Measurements from ENCODE around the gene CA12.

CA12 gene

GRCh38 chr15:63412551-63412950 lies 30.9 kb upstream of the CA12 start:
- WGBS (ENCODE audit: extremely low coverage, insufficient coverage, low lambda C conversion rate) = no CpG with 5 or more reads among the region's 7 CpGs
- Histone ChIP-seq H3K27me3 (ENCODE audit: insufficient read depth, low read length, poor library complexity) (no peaks in the 10 kb centered on the region), H3K79me1 (ENCODE audit: low read length) (no peaks in the 10 kb centered on the region), H3K27ac (ENCODE audit: low read depth, low read length) (no peak overlapping the region), H3K4me2 (ENCODE audit: low read length) (no peak overlapping the region), H3K9ac (ENCODE audit: low read length) (no peak overlapping the region), H3K4me3 (ENCODE audit: low read length) (no peak overlapping the region), H3K23ac (ENCODE audit: low read length) (no peak overlapping the region), H3K4me1 (ENCODE audit: control insufficient read depth, low read depth, low read length) (no peaks in the 10 kb centered on the region), H2AK5ac (ENCODE audit: low read length) (no peak overlapping the region), H4K8ac (ENCODE audit: low read depth, low read length) (no peak overlapping the region), H2BK5ac (ENCODE audit: low read length) (no peak overlapping the region), H2BK15ac (replicated peaks; ENCODE audit: low read depth) (no peak overlapping the region), H3K18ac (ENCODE audit: low read length) (no peak overlapping the region), H3K79me2 (ENCODE audit: control insufficient read depth, insufficient read depth, low read length) (no peaks in the 10 kb centered on the region), H3K36me3 (ENCODE audit: control insufficient read depth, insufficient read depth, low read length) (no peaks in the 10 kb centered on the region), H3K56ac (ENCODE audit: low read length) (no peak overlapping the region), H3K4ac (ENCODE audit: low read depth, low read length) (no peak overlapping the region), H4K5ac (ENCODE audit: low read length) (no peak overlapping the region), H2BK120ac (ENCODE audit: low read depth, low read length) (no peak overlapping the region)
- no peak for DNase-seq

DNA sequence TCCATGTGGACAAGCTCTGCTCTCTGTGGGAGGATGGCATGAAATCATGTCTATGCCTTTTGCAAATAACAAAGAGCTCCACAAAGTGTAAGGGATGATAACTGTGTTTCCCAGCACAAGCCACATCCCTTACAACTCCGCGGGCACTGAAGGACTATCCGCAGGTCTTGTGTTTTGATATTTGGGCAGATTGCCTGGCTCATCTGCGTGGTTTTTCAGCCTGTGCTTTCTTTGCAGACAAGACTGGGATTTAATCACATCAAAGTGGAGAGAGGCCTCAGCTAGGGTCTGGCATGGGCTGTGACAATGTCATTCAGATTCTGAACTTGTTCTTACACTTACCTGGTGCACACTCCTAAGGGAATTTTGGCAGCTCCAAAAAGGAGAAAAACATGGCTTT lies 30.2 kb upstream of the CA12 start:
- Histone ChIP-seq H3K56ac (ENCODE audit: low read length) (no peak overlapping the region), H2BK15ac (replicated peaks; ENCODE audit: low read depth) (no peak overlapping the region), H3K4me3 (ENCODE audit: low read length) (no peak overlapping the region), H3K79me1 (ENCODE audit: low read length) (no peaks in the 10 kb centered on the region), H2AK5ac (ENCODE audit: low read length) (no peak overlapping the region), H3K4ac (ENCODE audit: low read depth, low read length) (no peak overlapping the region), H3K4me2 (ENCODE audit: low read length) (no peak overlapping the region), H4K5ac (ENCODE audit: low read length) (no peak overlapping the region), H2BK5ac (ENCODE audit: low read length) (no peak overlapping the region), H3K4me1 (ENCODE audit: control insufficient read depth, low read depth, low read length) (no peaks in the 10 kb centered on the region), H4K8ac (ENCODE audit: low read depth, low read length) (no peak overlapping the region), H3K79me2 (ENCODE audit: control insufficient read depth, insufficient read depth, low read length) (no peaks in the 10 kb centered on the region), H3K27ac (ENCODE audit: low read depth, low read length) (no peak overlapping the region), H3K9ac (ENCODE audit: low read length) (no peak overlapping the region), H3K18ac (ENCODE audit: low read length) (no peak overlapping the region), H3K36me3 (ENCODE audit: control insufficient read depth, insufficient read depth, low read length) (no peaks in the 10 kb centered on the region), H3K23ac (ENCODE audit: low read length) (no peak overlapping the region), H2BK120ac (ENCODE audit: low read depth, low read length) (no peak overlapping the region), H3K27me3 (ENCODE audit: insufficient read depth, low read length, poor library complexity) (no peaks in the 10 kb centered on the region)
- WGBS (ENCODE audit: extremely low coverage, insufficient coverage, low lambda C conversion rate) = no CpG with 5 or more reads among the region's 4 CpGs
- DNase-seq = no peak

DNA sequence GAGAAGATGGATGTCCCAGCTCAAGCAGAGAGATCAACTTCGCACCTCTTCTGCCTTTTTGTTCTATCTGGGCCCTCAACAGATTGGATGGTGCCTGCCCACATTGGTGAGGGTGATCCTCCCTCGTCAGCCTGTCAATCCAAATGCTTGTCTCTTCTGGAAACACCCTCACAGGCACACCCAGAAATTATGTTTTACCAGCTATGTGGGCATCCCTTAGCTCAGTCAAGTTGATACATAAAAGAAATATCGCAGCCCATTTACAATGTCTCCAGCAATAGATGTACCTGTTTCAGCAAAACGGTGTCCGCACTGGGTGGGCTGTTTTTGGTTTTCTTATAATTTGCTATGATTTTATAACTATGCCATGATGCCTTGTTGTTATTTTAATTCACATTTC lies 27.5 kb upstream of the CA12 start:
- Histone ChIP-seq H2BK120ac (ENCODE audit: low read depth, low read length) (no peak overlapping the region), H3K18ac (ENCODE audit: low read length) (no peak overlapping the region), H3K36me3 (ENCODE audit: control insufficient read depth, insufficient read depth, low read length) (no peaks in the 10 kb centered on the region), H3K4ac (ENCODE audit: low read depth, low read length) (no peak overlapping the region), H2BK5ac (ENCODE audit: low read length) (no peak overlapping the region), H3K9ac (ENCODE audit: low read length) (no peak overlapping the region), H3K4me3 (ENCODE audit: low read length) (no peak overlapping the region), H3K4me2 (ENCODE audit: low read length) (no peak overlapping the region), H3K79me2 (ENCODE audit: control insufficient read depth, insufficient read depth, low read length) (no peaks in the 10 kb centered on the region), H3K4me1 (ENCODE audit: control insufficient read depth, low read depth, low read length) (no peaks in the 10 kb centered on the region), H2BK15ac (replicated peaks; ENCODE audit: low read depth) (no peak overlapping the region), H4K5ac (ENCODE audit: low read length) (no peak overlapping the region), H3K27ac (ENCODE audit: low read depth, low read length) (no peak overlapping the region), H3K56ac (ENCODE audit: low read length) (no peak overlapping the region), H3K27me3 (ENCODE audit: insufficient read depth, low read length, poor library complexity) (no peaks in the 10 kb centered on the region), H3K79me1 (ENCODE audit: low read length) (no peaks in the 10 kb centered on the region), H4K8ac (ENCODE audit: low read depth, low read length) (no peak overlapping the region), H3K23ac (ENCODE audit: low read length) (no peak overlapping the region), H2AK5ac (ENCODE audit: low read length) (no peak overlapping the region)
- WGBS (ENCODE audit: extremely low coverage, insufficient coverage, low lambda C conversion rate) = no CpG with 5 or more reads among the region's 5 CpGs
- DNase-seq = no peak

- H3K79me2 ChIP-seq (ENCODE audit: control insufficient read depth, insufficient read depth, low read length) = no peaks in the 10 kb centered on the region
- no peak overlapping the region for H3K56ac ChIP-seq (ENCODE audit: low read length)
- H3K23ac ChIP-seq (ENCODE audit: low read length) = no peak overlapping the region
- H3K27me3 ChIP-seq (ENCODE audit: insufficient read depth, low read length, poor library complexity) = no peaks in the 10 kb centered on the region
- no peak overlapping the region for H3K27ac ChIP-seq (ENCODE audit: low read depth, low read length)
- no peak overlapping the region for H2BK15ac ChIP-seq (replicated peaks; ENCODE audit: low read depth)
- no peak overlapping the region for H2BK120ac ChIP-seq (ENCODE audit: low read depth, low read length)
- no peaks in the 10 kb centered on the region for H3K36me3 ChIP-seq (ENCODE audit: control insufficient read depth, insufficient read depth, low read length)
- no peak overlapping the region for H4K8ac ChIP-seq (ENCODE audit: low read depth, low read length)
- H2BK5ac ChIP-seq (ENCODE audit: low read length) = no peak overlapping the region
- no peak overlapping the region for H3K4me2 ChIP-seq (ENCODE audit: low read length)
- H2AK5ac ChIP-seq (ENCODE audit: low read length) = no peak overlapping the region
- no peak overlapping the region for H3K4ac ChIP-seq (ENCODE audit: low read depth, low read length)
- no CpG with 5 or more reads among the region's 2 CpGs for WGBS (ENCODE audit: extremely low coverage, insufficient coverage, low lambda C conversion rate)
- H3K4me1 ChIP-seq (ENCODE audit: control insufficient read depth, low read depth, low read length) = no peaks in the 10 kb centered on the region
- H3K4me3 ChIP-seq (ENCODE audit: low read length) = no peak overlapping the region
- H3K79me1 ChIP-seq (ENCODE audit: low read length) = no peaks in the 10 kb centered on the region
- no peak overlapping the region for H3K9ac ChIP-seq (ENCODE audit: low read length)
- H4K5ac ChIP-seq (ENCODE audit: low read length) = no peak overlapping the region
- no peak for DNase-seq
- H3K18ac ChIP-seq (ENCODE audit: low read length) = no peak overlapping the region
These were observed 26.9 kb upstream of the CA12 start for GRCh38 chr15:63408524-63408923.

- Histone ChIP-seq H2AK5ac (ENCODE audit: low read length) (no peak overlapping the region), H3K4ac (ENCODE audit: low read depth, low read length) (no peak overlapping the region), H2BK5ac (ENCODE audit: low read length) (no peak overlapping the region), H3K9ac (ENCODE audit: low read length) (no peak overlapping the region), H3K23ac (ENCODE audit: low read length) (no peak overlapping the region), H3K27me3 (ENCODE audit: insufficient read depth, low read length, poor library complexity) (no peaks in the 10 kb centered on the region), H4K8ac (ENCODE audit: low read depth, low read length) (no peak overlapping the region), H2BK120ac (ENCODE audit: low read depth, low read length) (no peak overlapping the region), H3K36me3 (ENCODE audit: control insufficient read depth, insufficient read depth, low read length) (no peaks in the 10 kb centered on the region), H3K79me1 (ENCODE audit: low read length) (no peaks in the 10 kb centered on the region), H3K27ac (ENCODE audit: low read depth, low read length) (no peak overlapping the region), H3K4me3 (ENCODE audit: low read length) (no peak overlapping the region), H2BK15ac (replicated peaks; ENCODE audit: low read depth) (no peak overlapping the region), H3K4me2 (ENCODE audit: low read length) (no peak overlapping the region), H3K79me2 (ENCODE audit: control insufficient read depth, insufficient read depth, low read length) (no peaks in the 10 kb centered on the region), H4K5ac (ENCODE audit: low read length) (no peak overlapping the region), H3K4me1 (ENCODE audit: control insufficient read depth, low read depth, low read length) (no peaks in the 10 kb centered on the region), H3K18ac (ENCODE audit: low read length) (no peak overlapping the region), H3K56ac (ENCODE audit: low read length) (no peak overlapping the region)
- WGBS (ENCODE audit: extremely low coverage, insufficient coverage, low lambda C conversion rate) = no CpG with 5 or more reads among the region's 5 CpGs
- peak; percentile 34 for DNase-seq
These were observed 26.0 kb upstream of the CA12 start for GRCh38 chr15:63407612-63408011.

- H4K8ac ChIP-seq (ENCODE audit: low read depth, low read length) = no peak overlapping the region
- no peaks in the 10 kb centered on the region for H3K79me1 ChIP-seq (ENCODE audit: low read length)
- no peaks in the 10 kb centered on the region for H3K79me2 ChIP-seq (ENCODE audit: control insufficient read depth, insufficient read depth, low read length)
- H4K5ac ChIP-seq (ENCODE audit: low read length) = no peak overlapping the region
- H3K4me2 ChIP-seq (ENCODE audit: low read length) = no peak overlapping the region
- no peak overlapping the region for H2AK5ac ChIP-seq (ENCODE audit: low read length)
- no peak overlapping the region for H3K4ac ChIP-seq (ENCODE audit: low read depth, low read length)
- DNase-seq = no peak
- H3K4me3 ChIP-seq (ENCODE audit: low read length) = no peak overlapping the region
- H3K4me1 ChIP-seq (ENCODE audit: control insufficient read depth, low read depth, low read length) = no peaks in the 10 kb centered on the region
- H2BK15ac ChIP-seq (replicated peaks; ENCODE audit: low read depth) = no peak overlapping the region
- no peak overlapping the region for H3K18ac ChIP-seq (ENCODE audit: low read length)
- H3K27me3 ChIP-seq (ENCODE audit: insufficient read depth, low read length, poor library complexity) = no peaks in the 10 kb centered on the region
- no peak overlapping the region for H3K23ac ChIP-seq (ENCODE audit: low read length)
- H3K9ac ChIP-seq (ENCODE audit: low read length) = no peak overlapping the region
- H2BK120ac ChIP-seq (ENCODE audit: low read depth, low read length) = no peak overlapping the region
- H3K27ac ChIP-seq (ENCODE audit: low read depth, low read length) = no peak overlapping the region
- H3K56ac ChIP-seq (ENCODE audit: low read length) = no peak overlapping the region
- H3K36me3 ChIP-seq (ENCODE audit: control insufficient read depth, insufficient read depth, low read length) = no peaks in the 10 kb centered on the region
- H2BK5ac ChIP-seq (ENCODE audit: low read length) = no peak overlapping the region
- WGBS (ENCODE audit: extremely low coverage, insufficient coverage, low lambda C conversion rate) = no CpG with 5 or more reads among the region's 9 CpGs
These were observed 24.2 kb upstream of the CA12 start for GRCh38 chr15:63405683-63406390.

Data from mesendoderm (in vitro differentiated cells).